ENCODE measurements around the gene SLC45A2. TPM values are rescaled to one million over a fixed set of nuclear protein-coding genes. Genes with fewer than 3 reads are reported as not detected.

Gene SLC45A2
- total RNA-seq, 2 donors from 2014 or later: 0.15 to 0.16 TPM

- DNase-seq: no peak
- intact Hi-C loops (cut with DNase I): loop anchor here in 1 of 2 donors (5.0 kb wide), 1 partner anchor 458 kb away; no protein-coding TSS in a partner anchor
- ATAC-seq: no peak
Measured at GRCh38 chr5:34009610-34010009, 25.1 kb upstream of the SLC45A2 start.

GRCh38 chr5:34008802-34009201, 24.3 kb upstream of the SLC45A2 start:
- no peak for DNase-seq
- intact Hi-C loops (cut with DNase I): loop anchor here in 1 of 2 donors (5.0 kb wide), 1 partner anchor 458 kb away; no protein-coding TSS in a partner anchor
- ATAC-seq: no peak

- peak; percentile 93 for DNase-seq
- intact Hi-C loops (cut with DNase I): loop anchor here in 1 of 2 donors (5.0 kb wide), 1 partner anchor 459 kb away; no protein-coding TSS in a partner anchor
- peak; percentile 98 for ATAC-seq
Measured at GRCh38 chr5:34007621-34008600, 23.4 kb upstream of the SLC45A2 start, which contains the start of gene AMACR. TSS of gene AMACR (minus strand) at chr5:34008050. CDS start at chr5:34008019, 31 bp downstream.

- DNase-seq: no peak
- intact Hi-C loops (cut with DNase I): loop anchor here in 1 of 2 donors (5.0 kb wide), 1 partner anchor 460 kb away; no protein-coding TSS in a partner anchor
- ATAC-seq: peak in 1 of 2 donors; percentile 31
Measured at GRCh38 chr5:34007201-34007620, 22.7 kb upstream of the SLC45A2 start.

- DNase-seq (no peak), ATAC-seq (no peak)
- intact Hi-C loops (cut with DNase I): loop anchor here in 1 of 2 donors (5.0 kb wide), 1 partner anchor 462 kb away; no protein-coding TSS in a partner anchor
Measured at GRCh38 chr5:34005681-34006080, 21.2 kb upstream of the SLC45A2 start.

GRCh38 chr5:34005211-34005610, 20.7 kb upstream of the SLC45A2 start:
- DNase-seq (no peak), ATAC-seq (no peak)
- intact Hi-C loops (cut with DNase I): loop anchor here in 1 of 2 donors (5.0 kb wide), 1 partner anchor 462 kb away; no protein-coding TSS in a partner anchor

- intact Hi-C loops (cut with DNase I): no loop called here
- no peak for ATAC-seq
Measured at GRCh38 chr5:34003941-34004340, 19.4 kb upstream of the SLC45A2 start.

GRCh38 chr5:34002629-34003328, 18.3 kb upstream of the SLC45A2 start:
- ATAC-seq (peak; percentile 13 to 53), DNase-seq (no peak)
- intact Hi-C loops (cut with DNase I): no loop called here

More at GRCh38 chr5:34003941-34004340, 19.4 kb upstream of the SLC45A2 start:
- no peak for DNase-seq

- ATAC-seq (peak in 1 of 2 donors; percentile 40), DNase-seq (no peak)
- intact Hi-C loops (cut with DNase I): no loop called here
Measured at GRCh38 chr5:34001241-34001841, 16.8 kb upstream of the SLC45A2 start.

GRCh38 chr5:33999978-34000377, 15.5 kb upstream of the SLC45A2 start:
- intact Hi-C loops (cut with DNase I): loop anchor here in 1 of 2 donors (10.0 kb wide), 1 partner anchor 465 kb away; no protein-coding TSS in a partner anchor
- DNase-seq (no peak), ATAC-seq (no peak)

- intact Hi-C loops (cut with DNase I): loop anchor here in 1 of 2 donors (10.0 kb wide), 1 partner anchor 467 kb away; no protein-coding TSS in a partner anchor
- DNase-seq (peak; percentile 56), ATAC-seq (peak; percentile 81 to 82)
Measured at GRCh38 chr5:33997331-33997983, 13.0 kb upstream of the SLC45A2 start.

- no peak for DNase-seq
- intact Hi-C loops (cut with DNase I): loop anchor here in 1 of 2 donors (10.0 kb wide), 1 partner anchor 469 kb away; no protein-coding TSS in a partner anchor
- no peak for ATAC-seq
Measured at GRCh38 chr5:33995865-33996264, 11.4 kb upstream of the SLC45A2 start.

GRCh38 chr5:33994845-33995244, 10.4 kb upstream of the SLC45A2 start:
- intact Hi-C loops (cut with DNase I): loop anchor here in 1 of 2 donors (10.0 kb wide), 1 partner anchor 470 kb away; no protein-coding TSS in a partner anchor
- no peak for DNase-seq
- ATAC-seq: peak in 1 of 2 donors; percentile 52

GRCh38 chr5:33992864-33993263, 8.4 kb upstream of the SLC45A2 start:
- no peak for ATAC-seq
- intact Hi-C loops (cut with DNase I): loop anchor here in 1 of 2 donors (10.0 kb wide), 1 partner anchor 472 kb away; no protein-coding TSS in a partner anchor
- DNase-seq: no peak

GRCh38 chr5:33985447-33985846, 954 bp upstream of the SLC45A2 start:
- ATAC-seq: no peak
- intact Hi-C loops (cut with DNase I): no loop called here

GRCh38 chr5:33984178-33984577, 315 bp downstream of the SLC45A2 start:
- peak in 1 of 2 donors; percentile 19 for ATAC-seq
- no peak for DNase-seq
- intact Hi-C loops (cut with DNase I): no loop called here

More at GRCh38 chr5:33985447-33985846, 954 bp upstream of the SLC45A2 start:
- DNase-seq: no peak

- DNase-seq: no peak
- intact Hi-C loops (cut with DNase I): no loop called here
- ATAC-seq: no peak
Measured at GRCh38 chr5:33981408-33982162, 2.9 kb downstream of the SLC45A2 start.
